Fibroblast of lung (primary cell): ENCODE data around the gene CELSR2.

Experiments
- EZH2 ChIP-seq: IDR thresholded peaks from 2 replicates; pipeline ENCODE4 v1.5.1; 2012; ENCODE audit warnings: low read length, control low read depth, mild to moderate bottlenecking; ENCODE audit errors: missing control alignments
- TF ChIP-seq, protein P1 (sequence below), 2 donors: IDR thresholded peaks in 1 of 2; conservative IDR thresholded peaks in 1 of 2; 1 replicate in 1 of 2; 2 replicates in 1 of 2; pipeline ENCODE4 v1.5.1; 2011 to 2012; ENCODE audit warnings: low read length in 2 of 2, control low read depth in 1 of 2, inconsistent platforms in 1 of 2, low read depth in 1 of 2, mild to moderate bottlenecking in 1 of 2

DNA sequence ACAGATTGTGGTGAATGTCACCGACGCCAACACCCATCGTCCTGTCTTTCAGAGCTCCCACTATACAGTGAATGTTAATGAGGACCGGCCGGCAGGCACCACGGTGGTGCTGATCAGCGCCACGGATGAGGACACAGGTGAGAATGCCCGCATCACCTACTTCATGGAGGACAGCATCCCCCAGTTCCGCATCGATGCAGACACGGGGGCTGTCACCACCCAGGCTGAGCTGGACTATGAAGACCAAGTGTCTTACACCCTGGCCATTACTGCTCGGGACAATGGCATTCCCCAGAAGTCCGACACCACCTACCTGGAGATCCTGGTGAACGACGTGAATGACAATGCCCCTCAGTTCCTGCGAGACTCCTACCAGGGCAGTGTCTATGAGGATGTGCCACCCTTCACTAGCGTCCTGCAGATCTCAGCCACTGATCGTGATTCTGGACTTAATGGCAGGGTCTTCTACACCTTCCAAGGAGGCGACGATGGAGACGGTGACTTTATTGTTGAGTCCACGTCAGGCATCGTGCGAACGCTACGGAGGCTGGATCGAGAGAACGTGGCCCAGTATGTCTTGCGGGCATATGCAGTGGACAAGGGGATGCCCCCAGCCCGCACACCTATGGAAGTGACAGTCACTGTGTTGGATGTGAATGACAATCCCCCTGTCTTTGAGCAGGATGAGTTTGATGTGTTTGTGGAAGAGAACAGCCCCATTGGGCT is 3.0 kb downstream of the CELSR2 start:
- TF ChIP-seq, protein P1, sequence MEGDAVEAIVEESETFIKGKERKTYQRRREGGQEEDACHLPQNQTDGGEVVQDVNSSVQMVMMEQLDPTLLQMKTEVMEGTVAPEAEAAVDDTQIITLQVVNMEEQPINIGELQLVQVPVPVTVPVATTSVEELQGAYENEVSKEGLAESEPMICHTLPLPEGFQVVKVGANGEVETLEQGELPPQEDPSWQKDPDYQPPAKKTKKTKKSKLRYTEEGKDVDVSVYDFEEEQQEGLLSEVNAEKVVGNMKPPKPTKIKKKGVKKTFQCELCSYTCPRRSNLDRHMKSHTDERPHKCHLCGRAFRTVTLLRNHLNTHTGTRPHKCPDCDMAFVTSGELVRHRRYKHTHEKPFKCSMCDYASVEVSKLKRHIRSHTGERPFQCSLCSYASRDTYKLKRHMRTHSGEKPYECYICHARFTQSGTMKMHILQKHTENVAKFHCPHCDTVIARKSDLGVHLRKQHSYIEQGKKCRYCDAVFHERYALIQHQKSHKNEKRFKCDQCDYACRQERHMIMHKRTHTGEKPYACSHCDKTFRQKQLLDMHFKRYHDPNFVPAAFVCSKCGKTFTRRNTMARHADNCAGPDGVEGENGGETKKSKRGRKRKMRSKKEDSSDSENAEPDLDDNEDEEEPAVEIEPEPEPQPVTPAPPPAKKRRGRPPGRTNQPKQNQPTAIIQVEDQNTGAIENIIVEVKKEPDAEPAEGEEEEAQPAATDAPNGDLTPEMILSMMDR (conservative IDR thresholded peaks at IDR 0.05 in 1 of 2, IDR thresholded peaks at IDR 0.05 in 1 of 2; ENCODE audit: low read depth in 1 of 2, low read length in 2 of 2), result no peak
- TF ChIP-seq EZH2, result no peak
